Chondrocyte (in vitro differentiated cells): ENCODE measurements around the gene GPD2. TPM values are rescaled to one million over a fixed set of nuclear protein-coding genes. Genes with fewer than 3 reads are reported as not detected.
"Not testable (repeated sequence)": the region's sequence is repeated elsewhere in the genome, so short reads cannot be mapped to it uniquely, and the experiment has no call there.

Experiments used
- DNase-seq: peaks from one replicate; pipeline ENCODE4 v3.0.0; 2021; ENCODE audit warnings: mixed read lengths, low spot score
- H3K27ac Mint-ChIP-seq: one replicate; pipeline ENCODE4 v1.8.0; 2021; ENCODE audit warnings: mild to moderate bottlenecking, moderate library complexity, mixed read lengths; ENCODE audit not compliant: unreplicated experiment
- H3K27me3 Mint-ChIP-seq: 2 replicates; pipeline ENCODE4 v1.8.0; 2021; ENCODE audit warnings: low read depth, mixed read lengths
- H3K36me3 Mint-ChIP-seq: 2 replicates; pipeline ENCODE4 v1.8.0; 2021; ENCODE audit warnings: low read depth, mixed read lengths
- H3K4me1 Mint-ChIP-seq: 2 replicates; pipeline ENCODE4 v1.8.0; 2021; ENCODE audit warnings: low read depth, mild to moderate bottlenecking, mixed read lengths
- H3K4me3 Mint-ChIP-seq: one replicate; pipeline ENCODE4 v1.8.0; 2021; ENCODE audit warnings: mild to moderate bottlenecking, moderate library complexity, mixed read lengths; ENCODE audit not compliant: unreplicated experiment
- H3K9me3 Mint-ChIP-seq: 2 replicates; pipeline ENCODE4 v1.8.0; 2021; ENCODE audit warnings: low read depth, mixed read lengths
- CTCF ChIP-seq: fragments of 200-600 bp; sonication (generic); IDR thresholded peaks from 2 replicates; pipeline ENCODE4 v1.5.0; 2021; ENCODE audit warnings: antibody characterized with exemption, mild to moderate bottlenecking, moderate library complexity
- total RNA-seq: library from RNA; stranded (reverse); gene quantifications from 3 replicates; pipeline ENCODE4 v1.2.1, GENCODE V29; 2021

The GPD2 gene
- total RNA-seq, 1 donor from 2014 or later, result 29.1 TPM

GRCh38 chr2:156492979-156493378, 56.8 kb downstream of the GPD2 start:
- Mint-ChIP-seq H3K4me1 (peaks cover 15% of the 10 kb centered on the region), H3K27ac (no peak overlapping the region), H3K27me3 (no peaks in the 10 kb centered on the region), H3K36me3 (no peaks in the 10 kb centered on the region), H3K9me3 (no peaks in the 10 kb centered on the region), H3K4me3 (no peak overlapping the region)
- no peak for TF ChIP-seq CTCF
- DNase-seq, result no peak

- not testable (repeated sequence) for H3K9me3 Mint-ChIP-seq, H3K27me3 Mint-ChIP-seq, H3K27ac Mint-ChIP-seq, H3K4me3 Mint-ChIP-seq, DNase-seq, H3K36me3 Mint-ChIP-seq
- H3K4me1 Mint-ChIP-seq, result peaks cover 15% of the 10 kb centered on the region
Measured at GRCh38 chr2:156495998-156496397, 59.8 kb downstream of the GPD2 start.

- no peaks in the 10 kb centered on the region for H3K9me3 Mint-ChIP-seq
- no peaks in the 10 kb centered on the region for H3K4me1 Mint-ChIP-seq
- no peak overlapping the region for H3K27ac Mint-ChIP-seq
- H3K27me3 Mint-ChIP-seq, result no peaks in the 10 kb centered on the region
- DNase-seq, result no peak
- no peak for TF ChIP-seq CTCF
- H3K4me3 Mint-ChIP-seq, result no peak overlapping the region
- H3K36me3 Mint-ChIP-seq, result peaks cover 9% of the 10 kb centered on the region
Measured at GRCh38 chr2:156505696-156506095, 69.5 kb downstream of the GPD2 start.

- H3K9me3 Mint-ChIP-seq, result no peaks in the 10 kb centered on the region
- H3K4me1 Mint-ChIP-seq, result peaks cover 11% of the 10 kb centered on the region
- H3K27me3 Mint-ChIP-seq, result no peaks in the 10 kb centered on the region
- H3K27ac Mint-ChIP-seq, result no peak overlapping the region
- DNase-seq, result no peak
- no peak for TF ChIP-seq CTCF
- peaks cover 16% of the 10 kb centered on the region for H3K36me3 Mint-ChIP-seq
- H3K4me3 Mint-ChIP-seq, result no peak overlapping the region
Measured at GRCh38 chr2:156511122-156511521, 74.9 kb downstream of the GPD2 start.

GRCh38 chr2:156511803-156512202, 75.6 kb downstream of the GPD2 start:
- H3K27me3 Mint-ChIP-seq, result no peaks in the 10 kb centered on the region
- DNase-seq, result no peak
- peaks cover 11% of the 10 kb centered on the region for H3K4me1 Mint-ChIP-seq
- peaks cover 16% of the 10 kb centered on the region for H3K36me3 Mint-ChIP-seq
- H3K4me3 Mint-ChIP-seq, result no peak overlapping the region
- H3K9me3 Mint-ChIP-seq, result no peaks in the 10 kb centered on the region
- H3K27ac Mint-ChIP-seq, result no peak overlapping the region
- TF ChIP-seq CTCF, result no peak

GRCh38 chr2:156512451-156512850, 76.3 kb downstream of the GPD2 start:
- no peak for DNase-seq
- Mint-ChIP-seq H3K9me3 (no peaks in the 10 kb centered on the region), H3K4me3 (no peak overlapping the region), H3K36me3 (peaks cover 14% of the 10 kb centered on the region), H3K4me1 (peaks cover 11% of the 10 kb centered on the region), H3K27me3 (no peaks in the 10 kb centered on the region), H3K27ac (no peak overlapping the region)
- no peak for TF ChIP-seq CTCF
